ENCODE measurements around the gene GNAO1. TPM values are rescaled to one million over a fixed set of nuclear protein-coding genes. Genes with fewer than 3 reads are reported as not detected.

GNAO1 gene
- total RNA-seq, 1 donor, result under 0.01 TPM

DNA sequence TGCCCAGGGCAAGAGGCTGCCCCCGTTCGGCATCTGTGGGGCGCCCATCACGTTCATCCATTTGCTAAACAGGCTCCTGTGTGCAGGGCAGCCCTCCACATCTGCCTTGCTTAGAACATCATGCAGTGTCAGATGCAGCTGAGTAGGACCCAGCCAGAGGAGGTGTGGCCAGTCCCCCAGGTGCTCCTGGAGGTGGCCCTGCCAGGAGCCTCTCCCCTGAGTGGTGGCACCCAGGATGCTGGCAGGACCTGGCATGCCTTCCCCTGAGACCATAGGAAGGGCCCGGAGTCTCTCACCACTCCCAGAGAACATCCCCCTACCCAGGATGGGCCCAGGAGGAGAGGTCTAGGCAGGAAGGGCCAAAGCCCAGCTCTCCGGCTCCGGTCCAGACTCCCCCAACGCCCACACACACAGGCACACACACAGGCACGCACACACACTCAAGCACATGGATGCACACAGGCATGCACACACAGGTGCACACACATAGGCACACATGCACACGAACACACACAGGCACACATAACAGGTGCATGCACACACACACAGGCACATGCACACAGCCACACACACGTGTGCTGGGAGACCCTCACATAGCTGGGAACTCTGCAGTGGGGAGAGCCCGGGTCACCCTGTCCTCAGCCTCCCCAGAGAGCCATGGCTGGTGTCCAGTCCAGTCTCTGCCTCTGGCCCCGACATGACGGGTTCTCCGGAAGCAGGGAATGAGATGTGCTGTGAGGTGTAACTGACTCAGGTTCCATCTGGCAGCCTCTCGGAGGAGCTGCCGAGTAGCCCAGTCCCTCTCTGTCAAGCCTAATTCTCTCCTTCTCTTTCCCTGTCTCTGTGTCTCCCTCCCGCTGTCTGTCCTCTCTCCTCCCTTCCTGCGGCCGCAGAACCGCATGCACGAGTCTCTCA, 159.5 kb downstream of the GNAO1 start:
- no peak overlapping the region for H3K4me3 ChIP-seq (ENCODE audit: low read depth, low read length)
- TF ChIP-seq, protein P1, sequence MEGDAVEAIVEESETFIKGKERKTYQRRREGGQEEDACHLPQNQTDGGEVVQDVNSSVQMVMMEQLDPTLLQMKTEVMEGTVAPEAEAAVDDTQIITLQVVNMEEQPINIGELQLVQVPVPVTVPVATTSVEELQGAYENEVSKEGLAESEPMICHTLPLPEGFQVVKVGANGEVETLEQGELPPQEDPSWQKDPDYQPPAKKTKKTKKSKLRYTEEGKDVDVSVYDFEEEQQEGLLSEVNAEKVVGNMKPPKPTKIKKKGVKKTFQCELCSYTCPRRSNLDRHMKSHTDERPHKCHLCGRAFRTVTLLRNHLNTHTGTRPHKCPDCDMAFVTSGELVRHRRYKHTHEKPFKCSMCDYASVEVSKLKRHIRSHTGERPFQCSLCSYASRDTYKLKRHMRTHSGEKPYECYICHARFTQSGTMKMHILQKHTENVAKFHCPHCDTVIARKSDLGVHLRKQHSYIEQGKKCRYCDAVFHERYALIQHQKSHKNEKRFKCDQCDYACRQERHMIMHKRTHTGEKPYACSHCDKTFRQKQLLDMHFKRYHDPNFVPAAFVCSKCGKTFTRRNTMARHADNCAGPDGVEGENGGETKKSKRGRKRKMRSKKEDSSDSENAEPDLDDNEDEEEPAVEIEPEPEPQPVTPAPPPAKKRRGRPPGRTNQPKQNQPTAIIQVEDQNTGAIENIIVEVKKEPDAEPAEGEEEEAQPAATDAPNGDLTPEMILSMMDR (IDR thresholded peaks at IDR 0.05; ENCODE audit: insufficient read depth, low read depth, low read length), result no peak
- no peak for DNase-seq (ENCODE audit: low read depth)

DNA sequence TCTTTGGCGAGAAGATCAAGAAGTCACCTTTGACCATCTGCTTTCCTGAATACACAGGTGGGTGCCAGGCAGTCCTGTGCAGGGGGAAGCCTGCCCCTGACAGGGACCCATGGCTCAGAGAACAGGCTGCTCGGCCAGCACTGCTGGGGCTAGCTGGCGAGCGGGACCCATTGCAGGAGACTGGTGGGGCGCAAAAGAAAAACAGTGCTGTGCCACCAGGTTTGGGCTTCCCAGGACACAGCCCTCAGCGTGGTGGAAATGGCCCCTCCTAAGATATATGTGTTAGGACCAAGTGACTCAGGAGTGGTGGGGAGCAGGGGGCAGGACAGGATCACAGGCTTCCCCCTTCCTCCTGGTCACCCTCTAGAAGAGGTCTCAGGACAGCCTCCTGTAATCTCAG, 160.2 kb downstream of the GNAO1 start:
- no peak overlapping the region for H3K4me3 ChIP-seq (ENCODE audit: low read depth, low read length)
- TF ChIP-seq, protein P1 (IDR thresholded peaks at IDR 0.05; ENCODE audit: insufficient read depth, low read depth, low read length), result no peak
- DNase-seq (ENCODE audit: low read depth), result no peak

DNA sequence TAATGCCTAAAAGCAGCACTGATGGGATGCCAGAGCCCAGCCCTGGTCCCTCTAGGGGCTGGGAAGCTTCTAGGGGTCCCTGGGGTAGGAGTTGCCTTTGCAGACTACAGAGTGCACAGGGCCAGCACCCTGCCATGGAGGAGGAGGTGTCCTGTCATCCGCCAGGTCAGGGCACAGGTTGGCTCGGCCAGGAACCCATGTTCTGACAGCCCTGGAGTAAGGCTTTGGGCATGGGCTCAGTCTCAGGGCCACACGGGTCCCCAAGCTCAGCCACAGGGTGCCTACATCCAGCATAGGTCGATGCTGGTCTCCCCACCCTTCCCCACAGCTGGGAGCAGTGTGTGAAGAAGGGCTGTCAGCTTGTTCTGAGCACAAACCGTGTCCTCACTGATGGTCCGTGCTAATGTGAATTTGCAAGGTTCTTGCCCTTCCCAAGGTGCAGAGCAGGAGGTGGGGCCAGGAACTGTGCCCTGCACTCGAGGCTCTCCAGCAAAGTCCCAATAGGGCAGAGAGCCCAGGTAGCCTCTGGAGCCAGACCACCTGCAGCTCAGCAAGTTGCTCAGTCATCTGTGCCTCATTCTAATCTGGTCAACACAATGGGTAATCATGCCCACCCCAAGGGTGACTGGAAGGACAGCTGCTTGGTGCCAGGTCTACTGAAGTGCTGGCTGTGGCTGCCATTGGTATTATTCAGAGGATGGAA, 161.2 kb downstream of the GNAO1 start:
- DNase-seq (ENCODE audit: low read depth), result no peak
- H3K4me3 ChIP-seq (ENCODE audit: low read depth, low read length), result no peak overlapping the region
- TF ChIP-seq, protein P1 (IDR thresholded peaks at IDR 0.05; ENCODE audit: insufficient read depth, low read depth, low read length), result no peak

DNA sequence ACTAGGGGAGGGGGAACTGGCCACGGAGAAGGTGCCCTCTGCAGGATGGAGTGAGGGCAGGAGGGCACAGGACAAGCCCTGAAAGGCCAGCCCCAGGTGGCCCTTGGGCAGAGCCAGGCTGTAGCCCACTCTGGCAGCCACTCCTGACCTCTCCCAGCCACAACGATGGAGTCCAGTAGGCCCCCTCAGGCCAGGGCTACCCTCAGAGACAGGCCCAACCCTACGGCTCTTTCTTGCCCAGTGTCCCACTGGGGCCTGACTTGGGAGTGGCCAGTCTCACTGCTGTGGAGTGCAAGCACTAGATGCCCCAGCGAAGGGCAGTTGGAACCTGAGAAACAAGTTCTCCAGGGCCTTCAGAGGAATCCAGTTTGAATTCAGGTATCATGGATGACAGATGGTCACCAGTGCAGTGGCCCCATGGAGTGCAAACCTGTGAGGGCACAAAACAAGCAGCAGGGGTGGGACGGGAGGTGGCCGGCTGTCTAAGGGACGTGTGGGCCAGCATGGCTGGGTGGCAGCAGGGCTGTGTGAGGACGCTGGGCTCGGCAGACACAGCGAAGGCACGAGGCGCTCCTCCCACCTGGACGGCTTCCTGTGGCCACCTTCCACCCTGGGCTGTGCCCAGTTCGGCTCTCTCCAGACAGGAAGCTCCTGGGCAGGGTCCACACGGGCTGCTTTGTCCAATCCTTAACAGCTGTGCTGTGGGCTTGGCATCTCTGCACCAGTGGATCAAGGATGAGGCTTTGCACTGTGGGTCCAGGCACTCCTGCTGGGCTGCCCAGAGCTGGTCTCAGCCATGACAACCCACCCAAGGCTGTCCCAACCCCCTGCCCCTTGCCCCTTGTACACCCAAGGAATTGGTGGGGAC, 162.0 kb downstream of the GNAO1 start:
- DNase-seq (ENCODE audit: low read depth), result no peak
- TF ChIP-seq, protein P1 (IDR thresholded peaks at IDR 0.05; ENCODE audit: insufficient read depth, low read depth, low read length), result no peak

DNA sequence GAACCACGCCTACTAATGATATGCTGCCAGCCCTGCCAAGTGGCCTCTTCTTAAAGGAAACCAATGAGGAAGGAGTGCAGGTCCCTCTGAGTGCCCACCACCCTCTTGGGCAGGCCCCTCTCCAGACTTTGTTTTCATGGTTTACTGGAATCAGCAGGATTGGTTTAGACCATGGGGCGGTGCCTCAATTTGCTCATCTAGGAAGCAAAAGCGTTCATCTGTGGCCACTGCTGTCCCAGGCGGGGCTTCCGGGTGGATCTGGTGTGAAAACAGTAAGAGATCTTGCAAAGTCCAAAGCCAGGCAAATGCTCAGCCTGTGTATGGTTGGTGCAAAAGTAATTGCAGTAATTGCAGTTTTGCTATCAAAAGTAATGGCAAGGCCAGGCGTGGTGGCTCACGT, 162.7 kb downstream of the GNAO1 start:
- no peak for DNase-seq (ENCODE audit: low read depth)
- no peak overlapping the region for H3K4me3 ChIP-seq (ENCODE audit: low read depth, low read length)
- TF ChIP-seq, protein P1 (IDR thresholded peaks at IDR 0.05; ENCODE audit: insufficient read depth, low read depth, low read length), result no peak

More for the DNA sequence above, 162.0 kb downstream of the GNAO1 start:
- H3K4me3 ChIP-seq (ENCODE audit: low read depth, low read length), result no peak overlapping the region

DNA sequence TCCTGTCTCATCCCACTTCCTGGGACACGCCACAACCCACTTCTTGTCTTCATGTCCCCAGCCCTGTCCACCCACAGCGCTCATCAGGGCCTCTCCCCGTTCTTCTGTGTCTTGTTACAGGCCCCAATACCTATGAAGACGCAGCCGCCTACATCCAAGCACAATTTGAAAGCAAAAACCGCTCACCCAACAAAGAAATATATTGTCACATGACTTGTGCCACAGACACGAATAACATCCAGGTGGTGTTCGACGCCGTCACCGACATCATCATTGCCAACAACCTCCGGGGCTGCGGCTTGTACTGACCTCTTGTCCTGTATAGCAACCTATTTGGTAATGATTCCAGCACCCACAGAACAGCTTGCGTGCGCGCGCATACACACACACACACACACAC, 163.5 kb downstream of the GNAO1 start:
- no peak for DNase-seq (ENCODE audit: low read depth)
- H3K4me3 ChIP-seq (ENCODE audit: low read depth, low read length), result no peak overlapping the region
- TF ChIP-seq, protein P1 (IDR thresholded peaks at IDR 0.05; ENCODE audit: insufficient read depth, low read depth, low read length), result no peak

Measured in fibroblast of villous mesenchyme (primary cell).